OCI-LY3 (cell line): ENCODE measurements around the gene NDUFA3.
"Not testable (repeated sequence)": the region's sequence is repeated elsewhere in the genome, so short reads cannot be mapped to it uniquely, and the experiment has no call there.

ENCODE experiments used
- H2AFZ ChIP-seq: fragments of 200-600, 300-600 bp; shearing (Covaris generic); 2 replicates; pipeline ENCODE4 v1.6.0; 2014; ENCODE audit warnings: antibody characterized with exemption, low read depth, low read length
- H3K27ac ChIP-seq: fragments of 200-600, 300-600 bp; sonication (generic); 2 replicates; pipeline ENCODE4 v1.5.1; 2014; ENCODE audit warnings: mild to moderate bottlenecking, low read length, moderate library complexity, mixed read lengths
- H3K27me3 ChIP-seq: fragments of 200-600, 300-600 bp; sonication (generic); 2 replicates; pipeline ENCODE4 v1.6.1; 2014; ENCODE audit warnings: low read depth, low read length, mixed read lengths
- H3K36me3 ChIP-seq: fragments of 200-600, 300-600 bp; sonication (generic); replicated peaks from 2 replicates; pipeline ENCODE3; 2014; ENCODE audit warnings: low read depth, low read length, mixed read lengths
- H3K4me1 ChIP-seq: fragments of 300-600, 200-600 bp; sonication (generic); 2 replicates; pipeline ENCODE4 v1.6.1; 2014; ENCODE audit warnings: low read length, mixed read lengths
- H3K4me2 ChIP-seq: fragments of 200-600, 300-600 bp; sonication (generic); 2 replicates; pipeline ENCODE4 v1.6.1; 2014; ENCODE audit warnings: low read length, mixed read lengths
- H3K4me3 ChIP-seq: fragments of 300-600, 200-600 bp; sonication (generic); 2 replicates; pipeline ENCODE4 v1.5.1; 2014; ENCODE audit warnings: antibody characterized with exemption, mild to moderate bottlenecking, low read length, moderate library complexity
- H3K79me2 ChIP-seq: fragments of 300-600, 200-600 bp; shearing (Covaris generic); 2 replicates; pipeline ENCODE4 v1.6.1; 2014; ENCODE audit warnings: mild to moderate bottlenecking, low read length, mixed read lengths
- H3K9ac ChIP-seq: fragments of 300-600, 200-600 bp; shearing (Covaris generic); 2 replicates; pipeline ENCODE4 v1.6.0; 2014; ENCODE audit warnings: mild to moderate bottlenecking, low read length, moderate library complexity
- H3K9me3 ChIP-seq: fragments of 200-600, 300-600 bp; shearing (Covaris generic); 2 replicates; pipeline ENCODE4 v1.6.1; 2014; ENCODE audit warnings: low read length, mixed read lengths; ENCODE audit not compliant: insufficient read depth
- H4K20me1 ChIP-seq: fragments of 200-600, 300-600 bp; sonication (generic); 2 replicates; pipeline ENCODE4 v1.6.1; 2016; ENCODE audit warnings: low read length, mixed read lengths; ENCODE audit not compliant: insufficient read depth
- EZH2phosphoT487 ChIP-seq: fragments of 200-600 bp; shearing (Covaris generic); IDR thresholded peaks from 2 replicates; pipeline ENCODE4 v1.6.1; 2018; ENCODE audit warnings: antibody characterized with exemption, mixed run types, low read depth
- TF ChIP-seq, protein P1 (sequence below): fragments of 200-600, 300-600 bp; sonication (generic); IDR thresholded peaks from 2 replicates; pipeline ENCODE4 v1.5.1; 2014; ENCODE audit warnings: antibody characterized with exemption, low read length, low read depth

Gene NDUFA3

DNA sequence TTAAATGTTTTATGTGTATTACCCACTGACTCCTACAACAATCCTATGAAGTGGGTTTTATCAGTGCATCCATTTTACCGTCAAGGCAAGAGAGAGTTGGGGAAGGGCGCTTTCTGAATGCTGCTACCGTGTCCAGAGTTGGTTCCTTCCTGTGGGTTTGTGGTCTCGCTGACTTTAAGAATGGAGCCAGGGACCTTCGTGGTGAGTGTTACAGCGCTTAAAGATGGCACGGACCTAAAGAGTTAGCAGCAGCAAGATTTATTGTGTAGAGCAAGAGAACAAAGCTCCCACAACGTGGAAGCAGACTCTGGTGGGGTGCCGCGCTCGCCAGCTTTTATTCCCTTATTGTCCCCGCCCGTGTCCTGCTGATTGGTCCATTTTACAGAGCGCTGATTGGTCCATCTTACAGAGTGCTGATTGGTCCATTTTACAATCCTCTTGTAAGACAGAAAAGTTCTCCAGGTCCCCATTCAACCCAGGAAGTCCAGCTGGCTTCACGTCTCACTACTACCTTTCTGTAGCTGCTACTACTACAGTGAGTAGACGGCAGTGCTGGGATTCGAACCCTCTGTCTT lies 8.1 kb upstream of the NDUFA3 start:
- H2AFZ ChIP-seq, result no peak overlapping the region
- peaks cover 6% of the 10 kb centered on the region; the same call in 1 of the 2 replicates for H3K4me1 ChIP-seq
- H3K9me3 ChIP-seq, result no peaks in the 10 kb centered on the region
- no peaks in the 10 kb centered on the region for H3K36me3 ChIP-seq
- no peaks in the 10 kb centered on the region for H3K27me3 ChIP-seq
- TF ChIP-seq, protein P1, sequence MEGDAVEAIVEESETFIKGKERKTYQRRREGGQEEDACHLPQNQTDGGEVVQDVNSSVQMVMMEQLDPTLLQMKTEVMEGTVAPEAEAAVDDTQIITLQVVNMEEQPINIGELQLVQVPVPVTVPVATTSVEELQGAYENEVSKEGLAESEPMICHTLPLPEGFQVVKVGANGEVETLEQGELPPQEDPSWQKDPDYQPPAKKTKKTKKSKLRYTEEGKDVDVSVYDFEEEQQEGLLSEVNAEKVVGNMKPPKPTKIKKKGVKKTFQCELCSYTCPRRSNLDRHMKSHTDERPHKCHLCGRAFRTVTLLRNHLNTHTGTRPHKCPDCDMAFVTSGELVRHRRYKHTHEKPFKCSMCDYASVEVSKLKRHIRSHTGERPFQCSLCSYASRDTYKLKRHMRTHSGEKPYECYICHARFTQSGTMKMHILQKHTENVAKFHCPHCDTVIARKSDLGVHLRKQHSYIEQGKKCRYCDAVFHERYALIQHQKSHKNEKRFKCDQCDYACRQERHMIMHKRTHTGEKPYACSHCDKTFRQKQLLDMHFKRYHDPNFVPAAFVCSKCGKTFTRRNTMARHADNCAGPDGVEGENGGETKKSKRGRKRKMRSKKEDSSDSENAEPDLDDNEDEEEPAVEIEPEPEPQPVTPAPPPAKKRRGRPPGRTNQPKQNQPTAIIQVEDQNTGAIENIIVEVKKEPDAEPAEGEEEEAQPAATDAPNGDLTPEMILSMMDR, result no peak
- TF ChIP-seq EZH2phosphoT487, result no peak
- no peak overlapping the region for H3K4me2 ChIP-seq
- H3K4me3 ChIP-seq, result no peak overlapping the region
- H4K20me1 ChIP-seq, result no peaks in the 10 kb centered on the region
- no peak overlapping the region for H3K9ac ChIP-seq
- H3K79me2 ChIP-seq, result no peaks in the 10 kb centered on the region
- H3K27ac ChIP-seq, result no peak overlapping the region

DNA sequence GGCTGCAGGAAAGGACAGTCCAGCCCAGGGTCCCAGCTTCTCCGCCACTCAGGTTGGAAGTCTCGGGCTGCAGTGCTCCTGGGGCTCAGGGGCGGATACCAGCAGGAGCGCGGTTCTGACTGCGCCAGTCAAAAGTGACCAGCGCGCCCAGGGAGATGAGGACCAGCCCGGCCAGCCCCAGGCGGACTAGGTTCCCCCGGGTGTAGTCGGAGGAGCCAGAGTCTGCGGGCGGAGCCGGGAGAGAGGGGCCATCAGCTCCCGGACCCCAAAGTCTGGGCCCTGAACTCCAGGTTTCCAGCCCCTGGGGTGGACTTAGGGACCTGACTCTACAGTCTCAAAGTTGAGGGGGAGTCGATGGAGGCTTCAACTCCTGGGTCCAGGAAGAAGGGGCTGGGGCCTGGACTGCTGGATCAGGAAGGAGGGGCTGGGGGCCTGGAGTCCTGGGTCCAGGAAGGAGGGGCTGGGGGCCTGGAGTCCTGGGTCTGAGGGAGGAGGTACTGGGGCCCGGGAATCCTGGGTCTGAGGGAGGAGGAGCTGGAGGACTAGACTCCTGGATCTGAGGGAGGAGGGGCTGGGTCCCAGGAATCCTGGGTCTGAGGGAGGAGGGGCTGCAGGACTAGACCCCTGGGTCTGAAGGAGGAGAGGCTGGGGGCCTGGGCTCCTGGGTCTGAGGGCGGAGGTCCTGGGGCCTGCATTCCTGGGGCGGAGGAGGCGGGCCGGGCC lies 7.4 kb upstream of the NDUFA3 start:
- H3K4me1 ChIP-seq, result peaks cover 6% of the 10 kb centered on the region; the same call in 1 of the 2 replicates

GRCh38 chr19:54095859-54096616 lies 6.6 kb upstream of the NDUFA3 start:
- Histone ChIP-seq H3K9ac (peak overlapping the region; percentile 59; the same call in 1 of the 2 replicates), H3K4me3 (peak overlapping the region; percentile 76), H2AFZ (peak overlapping the region; percentile 99), H3K4me2 (peak overlapping the region; percentile 89)
- not testable (repeated sequence) for H3K27ac ChIP-seq, H3K9me3 ChIP-seq, H3K36me3 ChIP-seq, H3K4me1 ChIP-seq, H3K79me2 ChIP-seq, H4K20me1 ChIP-seq, H3K27me3 ChIP-seq

More for the DNA sequence above, 7.4 kb upstream of the NDUFA3 start:
- no peak for TF ChIP-seq EZH2phosphoT487
- TF ChIP-seq, protein P1, result no peak
- Histone ChIP-seq H3K36me3 (no peaks in the 10 kb centered on the region), H3K4me3 (no peak overlapping the region), H2AFZ (no peak overlapping the region), H3K9ac (no peak overlapping the region), H3K27ac (no peak overlapping the region), H3K79me2 (no peaks in the 10 kb centered on the region), H4K20me1 (no peaks in the 10 kb centered on the region), H3K9me3 (no peaks in the 10 kb centered on the region), H3K27me3 (no peaks in the 10 kb centered on the region), H3K4me2 (no peak overlapping the region)

DNA sequence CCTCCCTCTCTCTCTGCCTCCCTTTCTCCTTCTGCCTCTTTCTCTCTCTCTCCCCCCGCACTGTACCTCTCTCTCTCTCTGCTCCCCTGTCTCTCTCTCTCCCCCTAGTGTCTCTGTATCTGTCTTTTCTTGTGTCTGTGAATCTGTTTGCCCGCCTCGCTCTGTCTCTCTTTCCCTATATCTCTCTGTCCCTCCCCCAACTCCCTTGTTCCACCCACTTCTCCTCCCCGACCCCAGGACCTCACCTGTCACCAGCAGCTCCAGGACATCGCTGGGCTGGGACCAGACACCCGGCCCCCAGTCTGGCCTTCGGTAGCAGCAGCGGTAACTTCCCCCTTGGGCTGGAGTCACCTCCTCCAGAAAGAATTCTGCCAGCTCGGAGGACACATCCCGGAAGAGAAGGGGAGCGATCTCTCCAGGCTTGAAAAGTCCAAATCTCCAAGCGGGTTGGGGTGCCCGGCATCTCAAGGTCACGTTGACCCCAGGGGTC lies 6.0 kb upstream of the NDUFA3 start:
- no peaks in the 10 kb centered on the region for H3K9me3 ChIP-seq
- H3K9ac ChIP-seq, result peak overlapping the region; percentile 59
- no peaks in the 10 kb centered on the region for H3K27me3 ChIP-seq
- H3K79me2 ChIP-seq, result no peaks in the 10 kb centered on the region
- no peak overlapping the region for H3K27ac ChIP-seq
- no peaks in the 10 kb centered on the region for H4K20me1 ChIP-seq
- TF ChIP-seq EZH2phosphoT487, result no peak
- TF ChIP-seq, protein P1, result peak; percentile 31
- H3K4me2 ChIP-seq, result peak overlapping the region; percentile 89
- peak overlapping the region; percentile 99 for H2AFZ ChIP-seq
- H3K4me3 ChIP-seq, result peak overlapping the region; percentile 76
- peaks cover 6% of the 10 kb centered on the region; the same call in 1 of the 2 replicates for H3K4me1 ChIP-seq
- H3K36me3 ChIP-seq, result no peaks in the 10 kb centered on the region
